GM18909 (cell line): Measurements from ENCODE around the gene TSPEAR.
"Not testable (repeated sequence)": the region's sequence is repeated elsewhere in the genome, so short reads cannot be mapped to it uniquely, and the experiment has no call there.

ENCODE experiments used
- ATAC-seq: cut with Tn5 transposase; IDR thresholded peaks from one replicate; pipeline ENCODE4 v1.9.1; 2021; ENCODE audit warnings: mild to moderate bottlenecking; ENCODE audit not compliant: unreplicated experiment, poor library complexity

TSPEAR gene

GRCh38 chr21:44483288-44484237 lies 227.8 kb downstream of the TSPEAR start:
- no peak for ATAC-seq

GRCh38 chr21:44482581-44483287 lies 228.6 kb downstream of the TSPEAR start:
- ATAC-seq = no peak

GRCh38 chr21:44480200-44481053 lies 230.9 kb downstream of the TSPEAR start:
- ATAC-seq = no peak

GRCh38 chr21:44479556-44480199 lies 231.7 kb downstream of the TSPEAR start:
- ATAC-seq = not testable (repeated sequence)

- no peak for ATAC-seq
These were observed 232.6 kb downstream of the TSPEAR start for GRCh38 chr21:44478801-44479167.

GRCh38 chr21:44478124-44478800 lies 233.1 kb downstream of the TSPEAR start:
- ATAC-seq = no peak

- no peak for ATAC-seq
These were observed 233.7 kb downstream of the TSPEAR start for GRCh38 chr21:44477712-44478111.

GRCh38 chr21:44477131-44477530 lies 234.2 kb downstream of the TSPEAR start:
- ATAC-seq = no peak

- ATAC-seq = no peak
These were observed 236.0 kb downstream of the TSPEAR start for GRCh38 chr21:44475266-44475845.

- ATAC-seq = no peak
These were observed 237.3 kb downstream of the TSPEAR start for GRCh38 chr21:44473915-44474555.

GRCh38 chr21:44471996-44472395 lies 239.4 kb downstream of the TSPEAR start:
- ATAC-seq = no peak

GRCh38 chr21:44471341-44471740 lies 240.0 kb downstream of the TSPEAR start:
- no peak for ATAC-seq

GRCh38 chr21:44467859-44468195 lies 243.5 kb downstream of the TSPEAR start:
- ATAC-seq = no peak

- ATAC-seq = no peak
These were observed 244.1 kb downstream of the TSPEAR start for GRCh38 chr21:44466996-44467858.

GRCh38 chr21:44466351-44466954 lies 244.9 kb downstream of the TSPEAR start:
- ATAC-seq = no peak

GRCh38 chr21:44464351-44464750 lies 247.0 kb downstream of the TSPEAR start:
- ATAC-seq = no peak

- ATAC-seq = no peak
These were observed 247.6 kb downstream of the TSPEAR start for GRCh38 chr21:44463724-44464123.

GRCh38 chr21:44462834-44463200 lies 248.6 kb downstream of the TSPEAR start:
- no peak for ATAC-seq
